Measurements from ENCODE around the gene SMIM36. TPM values are rescaled to one million over a fixed set of nuclear protein-coding genes. Genes with fewer than 3 reads are reported as not detected.
"Not testable (repeated sequence)": the region's sequence is repeated elsewhere in the genome, so short reads cannot be mapped to it uniquely, and the experiment has no call there.

SMIM36 gene
- total and polyA plus RNA-seq, 11 donors: not detected

- DNase-seq: no peak
- ATAC-seq: no peak
- Histone ChIP-seq H3K36me3 (peaks cover 0 to 99% (median 90%) of the 10 kb centered on the region in 9 donors), H3K27me3 (no peaks in the 10 kb centered on the region), H3K4me3 (no peak overlapping the region), H3K27ac (no peak overlapping the region), H3K9me3 (no peaks in the 10 kb centered on the region), H3K4me1 (peaks cover 0 to 4% (median 0%) of the 10 kb centered on the region in 12 donors)
- intact Hi-C loops (cut with DNase I): loop anchor here in 1 of 10 donors (5.0 kb wide), 1 partner anchor 107 kb away; the partner anchor contains the start of gene SMIM36
- 90 to 96% (median 92%) methylated on average over 1 of the region's 1 CpG for WGBS, 4 donors
- TF ChIP-seq, protein P1, sequence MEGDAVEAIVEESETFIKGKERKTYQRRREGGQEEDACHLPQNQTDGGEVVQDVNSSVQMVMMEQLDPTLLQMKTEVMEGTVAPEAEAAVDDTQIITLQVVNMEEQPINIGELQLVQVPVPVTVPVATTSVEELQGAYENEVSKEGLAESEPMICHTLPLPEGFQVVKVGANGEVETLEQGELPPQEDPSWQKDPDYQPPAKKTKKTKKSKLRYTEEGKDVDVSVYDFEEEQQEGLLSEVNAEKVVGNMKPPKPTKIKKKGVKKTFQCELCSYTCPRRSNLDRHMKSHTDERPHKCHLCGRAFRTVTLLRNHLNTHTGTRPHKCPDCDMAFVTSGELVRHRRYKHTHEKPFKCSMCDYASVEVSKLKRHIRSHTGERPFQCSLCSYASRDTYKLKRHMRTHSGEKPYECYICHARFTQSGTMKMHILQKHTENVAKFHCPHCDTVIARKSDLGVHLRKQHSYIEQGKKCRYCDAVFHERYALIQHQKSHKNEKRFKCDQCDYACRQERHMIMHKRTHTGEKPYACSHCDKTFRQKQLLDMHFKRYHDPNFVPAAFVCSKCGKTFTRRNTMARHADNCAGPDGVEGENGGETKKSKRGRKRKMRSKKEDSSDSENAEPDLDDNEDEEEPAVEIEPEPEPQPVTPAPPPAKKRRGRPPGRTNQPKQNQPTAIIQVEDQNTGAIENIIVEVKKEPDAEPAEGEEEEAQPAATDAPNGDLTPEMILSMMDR (IDR thresholded peaks at IDR 0.05): no peak
- TF ChIP-seq POLR2A (IDR thresholded peaks at IDR 0.05): no peak
Observed at GRCh38 chr17:55405600-55405999, 105.7 kb downstream of the SMIM36 start.

GRCh38 chr17:55404197-55404596 lies 107.1 kb downstream of the SMIM36 start:
- H3K4me1 ChIP-seq; H3K9me3 ChIP-seq; DNase-seq; intact Hi-C loops (cut with DNase I); H3K27me3 ChIP-seq; H3K27ac ChIP-seq; H3K4me3 ChIP-seq: not testable (repeated sequence)
- WGBS, 4 donors: 71 to 82% (median 80%) methylated on average over 5 of the region's 5 CpGs
- peak in 2 of 4 donors; percentile 31 to 49 for ATAC-seq
- peaks cover 0 to 99% (median 88%) of the 10 kb centered on the region in 9 donors for H3K36me3 ChIP-seq

GRCh38 chr17:55402374-55402773 lies 108.9 kb downstream of the SMIM36 start:
- H3K27me3 ChIP-seq: no peaks in the 10 kb centered on the region
- no peaks in the 10 kb centered on the region for H3K4me1 ChIP-seq
- ATAC-seq (no peak), DNase-seq (no peak)
- H3K36me3 ChIP-seq: peaks cover 0 to 93% (median 82%) of the 10 kb centered on the region in 9 donors
- TF ChIP-seq POLR2A (IDR thresholded peaks at IDR 0.05): no peak
- TF ChIP-seq, protein P1 (IDR thresholded peaks at IDR 0.05): no peak
- no peak overlapping the region for H3K4me3 ChIP-seq
- no peaks in the 10 kb centered on the region for H3K9me3 ChIP-seq
- intact Hi-C loops (cut with DNase I): no loop called here
- no peak overlapping the region for H3K27ac ChIP-seq
- whole genome bisulfite sequencing, 4 donors: 88 to 91% (median 89%) methylated on average over 4 of the region's 4 CpGs

Other genes with a start within 250 kb of the SMIM36 start
- gene HLF, start 246.5 kb downstream of the SMIM36 start, total RNA-seq: 10 to 100 TPM in 7 of 9 donors, 1 to 10 TPM in 2; 7.5 to 46.3 (median 28.7) TPM
- 1 to 10 TPM; 5.3 to 6.9 TPM for gene HLF, start 246.5 kb downstream of the SMIM36 start, polyA plus RNA-seq
- 10 to 100 TPM in 8 of 9 donors, 1 to 10 TPM in 1; 8.8 to 25.0 (median 12.5) TPM for gene MMD, start 89.6 kb downstream of the SMIM36 start, total RNA-seq
- gene MMD, start 89.6 kb downstream of the SMIM36 start, polyA plus RNA-seq: 1 to 10 TPM; 8.2 to 9.6 TPM
- 1 to 10 TPM; 2.3 to 9.3 (median 6.0) TPM for gene TMEM100, start 211.4 kb upstream of the SMIM36 start, total RNA-seq
- 1 to 10 TPM; 4.1 to 5.3 TPM for gene TMEM100, start 211.4 kb upstream of the SMIM36 start, polyA plus RNA-seq
- gene PCTP, start 239.6 kb upstream of the SMIM36 start, total RNA-seq: 10 to 100 TPM; 14.8 to 22.6 (median 18.6) TPM
- gene PCTP, start 239.6 kb upstream of the SMIM36 start, polyA plus RNA-seq: 10 to 100 TPM; 11.8 to 21.1 TPM